BLaER1 (cell line): Measurements from ENCODE around the gene RBM47.
A peak's percentile ranks its signal among the peaks of the same experiment; 100 is the strongest.

ENCODE experiments used
- H3K27ac ChIP-seq: shearing (Covaris generic); formaldehyde crosslinking; 2 replicates; pipeline ENCODE4 v1.8.1; 2022
- H3K27me3 ChIP-seq: shearing (Covaris generic); formaldehyde crosslinking; 2 replicates; pipeline ENCODE4 v1.8.1; 2022
- H3K36me3 ChIP-seq: shearing (Covaris generic); formaldehyde crosslinking; 2 replicates; pipeline ENCODE4 v1.8.1; 2022
- H3K4me1 ChIP-seq: shearing (Covaris generic); formaldehyde crosslinking; 2 replicates; pipeline ENCODE4 v1.8.1; 2022
- H3K4me2 ChIP-seq: shearing (Covaris generic); formaldehyde crosslinking; 2 replicates; pipeline ENCODE4 v1.8.1; 2022
- H3K4me3 ChIP-seq: shearing (Covaris generic); formaldehyde crosslinking; 2 replicates; pipeline ENCODE4 v1.8.1; 2022
- H3K9ac ChIP-seq: shearing (Covaris generic); formaldehyde crosslinking; 2 replicates; pipeline ENCODE4 v1.8.1; 2022
- H3K9me3 ChIP-seq: shearing (Covaris generic); formaldehyde crosslinking; 2 replicates; pipeline ENCODE4 v1.8.1; 2022
- H4K20me1 ChIP-seq: shearing (Covaris generic); formaldehyde crosslinking; 2 replicates; pipeline ENCODE4 v1.8.1; 2022
- Cebpa-rat ChIP-seq: shearing (Covaris generic); IDR thresholded peaks from 2 replicates; pipeline ENCODE4 v1.8.1; 2022

RBM47 gene

GRCh38 chr4:40629401-40630334, at the start of gene RBM47:
RBM47 (minus strand) TSS chr4:40629864; CDS start chr4:40438893, 190,971 bp downstream.
- Histone ChIP-seq H3K4me1 (no peaks in the 10 kb centered on the region), H4K20me1 (no peaks in the 10 kb centered on the region), H3K36me3 (no peaks in the 10 kb centered on the region), H3K4me3 (0 out of 2 replicates have a peak within 1 kb of the TSS, but pooled peaks have one; percentile 4), H3K27me3 (peaks cover 47% of the 10 kb centered on the region), H3K9me3 (peaks cover 18% of the 10 kb centered on the region), H3K4me2 (peak within 1 kb of the TSS; percentile 21; the same call in 1 of the 2 replicates), H3K27ac (no peak within 1 kb of the TSS), H3K9ac (no peak within 1 kb of the TSS)
- no peak for TF ChIP-seq Cebpa-rat

DNA sequence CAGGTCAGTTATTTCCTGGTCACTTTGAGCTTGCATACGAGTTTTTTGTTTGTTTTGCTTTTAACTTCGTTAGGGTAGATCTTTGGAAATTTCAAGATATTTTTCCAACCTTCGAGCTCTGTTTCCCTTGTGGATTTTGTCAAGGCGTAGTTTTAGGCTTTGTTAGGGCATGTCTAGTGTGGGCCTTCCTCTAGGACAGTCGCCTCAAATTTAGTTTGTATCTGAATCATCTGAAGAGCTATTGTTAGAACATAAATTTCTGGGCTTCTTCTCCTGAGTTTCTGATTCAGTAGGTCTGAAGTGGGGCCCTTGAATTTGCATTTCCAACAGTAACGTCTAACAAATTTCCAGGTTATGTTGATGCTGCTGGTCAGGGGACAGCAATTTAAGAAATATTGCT, 48.8 kb upstream of the RBM47 start:
- Histone ChIP-seq H4K20me1 (no peaks in the 10 kb centered on the region), H3K4me1 (no peaks in the 10 kb centered on the region; the same call in 1 of the 2 replicates), H3K36me3 (no peaks in the 10 kb centered on the region), H3K4me3 (no peak overlapping the region), H3K27me3 (no peaks in the 10 kb centered on the region), H3K9ac (no peak overlapping the region), H3K4me2 (no peak overlapping the region), H3K27ac (no peak overlapping the region), H3K9me3 (no peaks in the 10 kb centered on the region)
- TF ChIP-seq Cebpa-rat = no peak

- H3K36me3 ChIP-seq = no peaks in the 10 kb centered on the region
- peaks cover 8% of the 10 kb centered on the region; the same call in 1 of the 2 replicates for H3K4me1 ChIP-seq
- no peaks in the 10 kb centered on the region for H3K9me3 ChIP-seq
- no peak overlapping the region for H3K4me2 ChIP-seq
- H4K20me1 ChIP-seq = no peaks in the 10 kb centered on the region
- no peak overlapping the region for H3K27ac ChIP-seq
- no peaks in the 10 kb centered on the region for H3K27me3 ChIP-seq
- TF ChIP-seq Cebpa-rat = no peak
- H3K4me3 ChIP-seq = no peak overlapping the region
- H3K9ac ChIP-seq = no peak overlapping the region
Measured at GRCh38 chr4:40675166-40675565, 45.5 kb upstream of the RBM47 start.

- Histone ChIP-seq H3K4me2 (peak overlapping the region; percentile 27; the same call in 1 of the 2 replicates), H3K4me1 (peaks cover 8% of the 10 kb centered on the region; the same call in 1 of the 2 replicates), H3K4me3 (no peak overlapping the region), H3K9ac (no peak overlapping the region), H3K9me3 (no peaks in the 10 kb centered on the region), H3K36me3 (no peaks in the 10 kb centered on the region), H4K20me1 (no peaks in the 10 kb centered on the region), H3K27me3 (no peaks in the 10 kb centered on the region), H3K27ac (no peak overlapping the region)
- TF ChIP-seq Cebpa-rat = no peak
Measured at GRCh38 chr4:40672528-40673522, 43.2 kb upstream of the RBM47 start.

DNA sequence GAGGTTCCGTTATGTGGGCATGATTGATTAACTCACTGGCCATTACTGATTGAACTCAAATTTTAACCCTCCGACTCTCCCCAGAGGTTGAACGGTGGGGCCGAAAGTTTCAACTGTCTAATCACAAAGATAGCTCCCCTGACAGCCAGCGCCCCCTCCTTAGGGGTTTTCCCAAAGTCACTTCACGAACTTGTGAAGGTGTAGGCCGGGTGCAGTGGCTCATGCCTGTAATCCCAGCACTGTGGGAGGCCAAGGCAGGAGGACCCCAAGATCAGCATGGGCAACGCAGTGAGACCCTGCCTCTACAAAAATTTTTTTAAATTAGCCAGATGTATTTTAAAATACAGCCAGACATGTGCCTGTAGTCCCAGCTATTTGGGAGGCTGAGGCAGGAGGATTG, 39.8 kb upstream of the RBM47 start:
- H3K36me3 ChIP-seq = no peaks in the 10 kb centered on the region
- H3K27ac ChIP-seq = no peak overlapping the region
- no peak overlapping the region for H3K4me3 ChIP-seq
- peaks cover 8% of the 10 kb centered on the region; the same call in 1 of the 2 replicates for H3K4me1 ChIP-seq
- no peaks in the 10 kb centered on the region for H3K27me3 ChIP-seq
- H4K20me1 ChIP-seq = no peaks in the 10 kb centered on the region
- no peak overlapping the region for H3K4me2 ChIP-seq
- H3K9me3 ChIP-seq = no peaks in the 10 kb centered on the region
- no peak for TF ChIP-seq Cebpa-rat
- H3K9ac ChIP-seq = no peak overlapping the region

DNA sequence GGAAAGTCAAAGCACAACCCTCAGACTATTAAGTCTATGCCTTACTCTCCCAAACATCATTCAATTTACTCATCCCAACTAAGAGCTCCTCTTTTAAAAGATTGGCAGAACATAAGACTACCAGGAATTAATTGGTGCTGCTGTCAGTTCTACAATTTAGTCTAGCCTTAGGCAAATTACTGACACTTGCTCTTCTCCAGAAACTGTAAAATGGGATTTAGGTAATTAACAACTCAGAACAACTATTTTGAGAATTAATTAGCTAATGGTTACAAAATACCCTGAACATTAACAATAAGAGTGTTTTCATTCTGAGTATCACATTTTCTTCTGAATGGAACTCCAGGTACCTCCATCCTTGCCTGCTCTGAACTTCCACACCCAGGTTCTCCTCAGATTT, 36.2 kb upstream of the RBM47 start:
- no peaks in the 10 kb centered on the region for H3K27me3 ChIP-seq
- no peaks in the 10 kb centered on the region for H4K20me1 ChIP-seq
- no peaks in the 10 kb centered on the region for H3K36me3 ChIP-seq
- H3K9me3 ChIP-seq = no peaks in the 10 kb centered on the region
- no peak overlapping the region for H3K4me3 ChIP-seq
- no peaks in the 10 kb centered on the region for H3K4me1 ChIP-seq
- no peak overlapping the region for H3K9ac ChIP-seq
- H3K4me2 ChIP-seq = no peak overlapping the region
- TF ChIP-seq Cebpa-rat = no peak
- H3K27ac ChIP-seq = no peak overlapping the region

GRCh38 chr4:40662962-40663604, 33.4 kb upstream of the RBM47 start:
- Histone ChIP-seq H3K4me1 (no peaks in the 10 kb centered on the region), H3K4me2 (no peak overlapping the region), H3K27me3 (no peaks in the 10 kb centered on the region), H3K9ac (no peak overlapping the region), H3K4me3 (no peak overlapping the region), H3K27ac (no peak overlapping the region), H3K9me3 (no peaks in the 10 kb centered on the region), H4K20me1 (no peaks in the 10 kb centered on the region), H3K36me3 (no peaks in the 10 kb centered on the region)
- no peak for TF ChIP-seq Cebpa-rat

- Histone ChIP-seq H3K4me3 (no peak overlapping the region), H3K36me3 (no peaks in the 10 kb centered on the region), H3K4me1 (no peaks in the 10 kb centered on the region), H3K27me3 (no peaks in the 10 kb centered on the region), H4K20me1 (no peaks in the 10 kb centered on the region), H3K9ac (no peak overlapping the region), H3K4me2 (no peak overlapping the region), H3K27ac (no peak overlapping the region), H3K9me3 (no peaks in the 10 kb centered on the region)
- no peak for TF ChIP-seq Cebpa-rat
Measured at GRCh38 chr4:40661803-40662202, 32.1 kb upstream of the RBM47 start.

GRCh38 chr4:40656201-40656863, 26.7 kb upstream of the RBM47 start:
- Histone ChIP-seq H3K4me3 (no peak overlapping the region), H3K27me3 (no peaks in the 10 kb centered on the region), H3K9me3 (no peaks in the 10 kb centered on the region), H4K20me1 (no peaks in the 10 kb centered on the region), H3K9ac (no peak overlapping the region), H3K4me2 (no peak overlapping the region), H3K36me3 (no peaks in the 10 kb centered on the region), H3K4me1 (no peaks in the 10 kb centered on the region), H3K27ac (no peak overlapping the region)
- TF ChIP-seq Cebpa-rat = no peak
